Ascending aorta (tissue), 2 donors: ENCODE data around the gene ASAP3. TPM values are rescaled to one million over a fixed set of nuclear protein-coding genes. Genes with fewer than 3 reads are reported as not detected.

Experiments used
- DNase-seq, 2 donors: peaks; one replicate each; pipeline ENCODE4 v3.0.0-alpha.2; 2019; ENCODE audit warnings: low spot score in 2 of 2
- H3K27ac ChIP-seq, 2 donors: fragments of 200-600 bp; sonication (generic); one replicate each; pipeline ENCODE4 v1.5.1; 2016 to 2017; ENCODE audit warnings: mild to moderate bottlenecking in 1 of 2
- H3K27me3 ChIP-seq: fragments of 200-600 bp; sonication (generic); one replicate; pipeline ENCODE4 v1.5.1; 2017
- H3K36me3 ChIP-seq, 2 donors: fragments of 200-600 bp; sonication (generic); one replicate each; pipeline ENCODE4 v1.5.1; 2016
- H3K4me1 ChIP-seq, 2 donors: fragments of 200-600 bp; sonication (generic); one replicate each; pipeline ENCODE4 v1.5.1; 2016 to 2017; ENCODE audit warnings: mild to moderate bottlenecking in 1 of 2
- H3K4me3 ChIP-seq, 2 donors: fragments of 200-600 bp; sonication (generic); one replicate each; pipeline ENCODE4 v1.5.1; 2016 to 2017; ENCODE audit warnings: mild to moderate bottlenecking in 1 of 2
- H3K9me3 ChIP-seq, 2 donors: fragments of 200-600 bp; sonication (generic); one replicate each; pipeline ENCODE4 v1.5.1; 2016
- CTCF ChIP-seq, 3 experiments: fragments of 200-600 bp in 2 of 3; fragments of 450-650 bp in 1 of 3; sonication (generic) in 2 of 3; IDR thresholded peaks; one replicate each; pipeline ENCODE4 v1.5.1; 2016 to 2019; ENCODE audit warnings: antibody characterized with exemption in 3 of 3, mild to moderate bottlenecking in 1 of 3, moderate library complexity in 1 of 3
- intact Hi-C: fragments of 100-400 bp; cut with DNase I; formaldehyde crosslinking; loops from one replicate; pipeline ENCODE4 v1.15.1; 2023
- total RNA-seq: library from RNA; depleted of rRNA; stranded (reverse); fragments of >200 nt; gene quantifications from one replicate; pipeline ENCODE4 v1.1.0, GENCODE V29; 2016

ASAP3 gene
- total RNA-seq, 1 donor from 2014 or later, result 125 TPM

GRCh38 chr1:23478896-23479665 lies 4.9 kb downstream of the ASAP3 start:
- H3K4me3 ChIP-seq, result no peak overlapping the region
- no peaks in the 10 kb centered on the region for H3K27me3 ChIP-seq
- no peaks in the 10 kb centered on the region for H3K36me3 ChIP-seq
- no peaks in the 10 kb centered on the region for H3K9me3 ChIP-seq
- no peak for TF ChIP-seq CTCF (IDR thresholded peaks at IDR 0.05)
- intact Hi-C loops, result no loop called here
- H3K4me1 ChIP-seq, result peaks cover 4 to 37% of the 10 kb centered on the region in 2 donors
- peak overlapping the region; percentile 22 to 26 for H3K27ac ChIP-seq
- DNase-seq, result peak; percentile 26 to 88

GRCh38 chr1:23477359-23478144 lies 6.4 kb downstream of the ASAP3 start:
- TF ChIP-seq CTCF (IDR thresholded peaks at IDR 0.05), result no peak
- Histone ChIP-seq H3K9me3 (no peaks in the 10 kb centered on the region), H3K27ac (no peak overlapping the region), H3K4me3 (no peak overlapping the region), H3K4me1 (peaks cover 4 to 36% of the 10 kb centered on the region in 2 donors), H3K27me3 (no peaks in the 10 kb centered on the region), H3K36me3 (no peaks in the 10 kb centered on the region)
- DNase-seq, result no peak
- intact Hi-C loops, result no loop called here

- peak overlapping the region; percentile 27 to 34 for H3K27ac ChIP-seq
- intact Hi-C loops, result no loop called here
- H3K4me1 ChIP-seq, result peaks cover 4 to 27% of the 10 kb centered on the region in 2 donors
Measured at GRCh38 chr1:23475641-23476040, 8.3 kb downstream of the ASAP3 start.

GRCh38 chr1:23475134-23475628 lies 8.8 kb downstream of the ASAP3 start:
- Histone ChIP-seq H3K27ac (peak overlapping the region; percentile 27 to 34), H3K4me1 (peaks cover 4 to 29% of the 10 kb centered on the region in 2 donors), H3K27me3 (no peaks in the 10 kb centered on the region), H3K4me3 (no peak overlapping the region), H3K36me3 (no peaks in the 10 kb centered on the region), H3K9me3 (no peaks in the 10 kb centered on the region)
- TF ChIP-seq CTCF (IDR thresholded peaks at IDR 0.05), result no peak
- no peak for DNase-seq
- intact Hi-C loops, result no loop called here

More at GRCh38 chr1:23475641-23476040, 8.3 kb downstream of the ASAP3 start:
- no peak for TF ChIP-seq CTCF (IDR thresholded peaks at IDR 0.05)
- Histone ChIP-seq H3K4me3 (no peak overlapping the region), H3K36me3 (no peaks in the 10 kb centered on the region), H3K9me3 (no peaks in the 10 kb centered on the region), H3K27me3 (no peaks in the 10 kb centered on the region)
- no peak for DNase-seq

- Histone ChIP-seq H3K36me3 (no peaks in the 10 kb centered on the region), H3K27me3 (no peaks in the 10 kb centered on the region), H3K27ac (peak overlapping the region; percentile 48 to 52), H3K9me3 (no peaks in the 10 kb centered on the region), H3K4me3 (no peak overlapping the region), H3K4me1 (peaks cover 4 to 26% of the 10 kb centered on the region in 2 donors)
- no peak for TF ChIP-seq CTCF (IDR thresholded peaks at IDR 0.05)
- DNase-seq, result no peak
- intact Hi-C loops, result no loop called here
Measured at GRCh38 chr1:23473037-23473800, 10.8 kb downstream of the ASAP3 start.
